D721Med (cell line): ENCODE data around the gene CRYGA.

Experiments
- DNase-seq: peaks from one replicate; pipeline ENCODE4 v3.0.0; 2011; ENCODE audit warnings: low spot score; ENCODE audit not compliant: insufficient read length
- FAIRE-seq: peaks from 2 replicates; lab custom pipeline; 2011; peaks lifted over from hg19 to GRCh38; lab: Jason Lieb, UNC
- CTCF ChIP-seq: IDR thresholded peaks from 2 replicates; pipeline ENCODE4 v1.5.1; 2012; ENCODE audit warnings: mild to moderate bottlenecking, control low read depth; ENCODE audit not compliant: insufficient read depth; ENCODE audit errors: missing control alignments

The CRYGA gene

GRCh38 chr2:208189810-208190503 is 26.6 kb upstream of the CRYGA start, which contains the start of gene C2orf80:
Gene C2orf80, minus strand, starts transcription at chr2:208190030. Its CDS starts 3,044 bp downstream, at chr2:208186986.
- DNase-seq: no peak
- FAIRE-seq: no peak

GRCh38 chr2:208189069-208189809 is 25.9 kb upstream of the CRYGA start:
- no peak for TF ChIP-seq CTCF
- DNase-seq (no peak), FAIRE-seq (no peak)

More at GRCh38 chr2:208189810-208190503, 26.6 kb upstream of the CRYGA start, which contains the start of gene C2orf80:
- TF ChIP-seq CTCF: no peak

GRCh38 chr2:208186893-208187292 is 23.5 kb upstream of the CRYGA start:
- DNase-seq: no peak
- TF ChIP-seq CTCF: no peak
- no peak for FAIRE-seq

- FAIRE-seq (no peak), DNase-seq (no peak)
- no peak for TF ChIP-seq CTCF
Measured at GRCh38 chr2:208186465-208186864, 23.1 kb upstream of the CRYGA start.

GRCh38 chr2:208183972-208184705 is 20.8 kb upstream of the CRYGA start:
- FAIRE-seq (no peak), DNase-seq (no peak)
- TF ChIP-seq CTCF: no peak

GRCh38 chr2:208183526-208183925 is 20.1 kb upstream of the CRYGA start:
- FAIRE-seq (no peak), DNase-seq (no peak)
- TF ChIP-seq CTCF: no peak
